SK-MEL-5 (cell line): ENCODE results near the gene IKBKG. TPM values are rescaled to one million over a fixed set of nuclear protein-coding genes. Genes with fewer than 3 reads are reported as not detected.
"Not testable (repeated sequence)": the region's sequence is repeated elsewhere in the genome, so short reads cannot be mapped to it uniquely, and the experiment has no call there.

Source experiments
- DNase-seq: peaks from one replicate; pipeline ENCODE4 v3.0.0-alpha.2; 2016; ENCODE audit warnings: low read depth, low spot score
- in situ Hi-C: cut with HindIII; loops from 2 replicates; pipeline ENCODE4 v1.10.0; 2016; ENCODE audit warnings: low sequenced_read_pairs, high pct_unique_total_duplicates, low pct_unique_long_range_greater_than_20kb
- polyA plus RNA-seq, 2 experiments: library from polyadenylated mRNA; depleted of rRNA; stranded (reverse); fragments of >200 nt; gene quantifications; 2 replicates each; pipeline ENCODE4 v1.2.3, GENCODE V29; 2015
- total RNA-seq: library from RNA; depleted of rRNA; stranded (reverse); fragments of >200 nt; shearing (Covaris generic); gene quantifications from 2 replicates; pipeline ENCODE4 v1.2.3, GENCODE V29; 2014; rRNA removed

The IKBKG gene, protein sequence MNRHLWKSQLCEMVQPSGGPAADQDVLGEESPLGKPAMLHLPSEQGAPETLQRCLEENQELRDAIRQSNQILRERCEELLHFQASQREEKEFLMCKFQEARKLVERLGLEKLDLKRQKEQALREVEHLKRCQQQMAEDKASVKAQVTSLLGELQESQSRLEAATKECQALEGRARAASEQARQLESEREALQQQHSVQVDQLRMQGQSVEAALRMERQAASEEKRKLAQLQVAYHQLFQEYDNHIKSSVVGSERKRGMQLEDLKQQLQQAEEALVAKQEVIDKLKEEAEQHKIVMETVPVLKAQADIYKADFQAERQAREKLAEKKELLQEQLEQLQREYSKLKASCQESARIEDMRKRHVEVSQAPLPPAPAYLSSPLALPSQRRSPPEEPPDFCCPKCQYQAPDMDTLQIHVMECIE
- total RNA-seq: 12.3 and 15.0 TPM in 2 replicates
- 43.6 and 54.9 TPM in 2 replicates for polyA plus RNA-seq (2015; cell fraction: cytosol; rRNA removed)
- polyA plus RNA-seq (2015; cell fraction: nucleus; rRNA removed): 70.3 and 73.9 TPM in 2 replicates

DNA sequence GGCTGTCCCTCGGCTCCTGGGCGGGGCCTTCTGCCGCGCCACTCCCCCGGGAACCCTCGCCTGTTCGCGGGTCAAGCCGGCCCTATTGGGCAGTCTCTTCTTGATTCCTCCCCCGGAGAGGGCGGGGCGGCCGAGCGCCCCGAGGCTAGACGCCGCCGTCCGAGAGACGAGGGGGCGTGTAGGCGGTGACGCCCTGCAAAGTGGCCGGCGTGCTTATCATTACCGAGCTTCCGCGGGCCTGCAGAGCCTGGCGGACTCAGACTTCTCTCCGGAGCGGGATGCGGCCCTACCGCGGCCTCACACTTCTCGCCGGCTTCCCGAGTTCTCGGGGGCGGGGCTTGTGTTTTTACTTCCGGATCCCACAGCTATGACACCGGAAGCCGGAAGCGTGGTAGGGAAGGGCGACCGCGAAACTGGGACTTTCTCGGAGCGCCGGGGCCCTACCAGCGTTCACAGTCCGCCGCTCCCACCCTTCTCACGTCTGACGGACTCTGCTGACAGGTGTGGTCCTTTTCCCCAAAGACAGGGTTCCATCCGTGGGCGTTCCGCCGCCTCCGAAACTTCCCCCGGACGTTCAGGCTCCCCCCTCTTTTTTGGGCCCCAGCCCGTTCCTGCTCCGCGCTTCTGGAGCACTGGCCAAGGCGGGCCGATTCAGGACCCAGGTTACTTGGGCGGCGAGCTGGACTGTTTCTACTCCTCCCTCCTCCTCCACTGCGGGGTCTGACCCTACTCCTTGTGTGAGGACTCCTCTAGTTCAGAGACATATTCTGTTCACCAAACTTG is at the start of gene IKBKG:
Gene IKBKG, plus strand, starts transcription at position 376 of the 783 bp plus-strand sequence. CDS start 4,383 bp downstream, outside the sequence.
- in situ Hi-C loops: no loop called here
- DNase-seq: peak; percentile 86

- in situ Hi-C loops, DNase-seq: not testable (repeated sequence)
Observed at GRCh38 chrX:154501423-154501822, 46.0 kb upstream of the IKBKG start.

DNA sequence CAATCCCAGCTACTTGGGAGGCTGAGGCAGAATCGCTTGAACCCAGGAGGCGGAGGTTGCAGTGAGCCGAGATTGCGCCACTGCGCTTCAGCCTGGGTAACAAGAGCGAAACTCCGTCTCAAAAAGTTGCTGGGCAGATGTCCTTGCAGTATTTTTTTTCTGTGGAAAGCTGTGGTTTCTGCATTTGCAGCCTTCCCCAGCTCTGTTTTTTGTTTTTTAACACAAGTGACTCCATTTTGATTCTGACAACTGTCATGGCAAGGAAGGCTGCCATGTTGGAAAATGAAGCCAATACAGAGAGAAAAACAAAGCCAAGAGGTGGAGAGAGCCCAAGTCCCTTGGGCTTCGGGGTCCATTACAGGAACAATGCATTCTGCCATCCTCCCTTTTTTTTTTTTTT is 45.3 kb upstream of the IKBKG start:
- no peak for DNase-seq
- in situ Hi-C loops: no loop called here

- in situ Hi-C loops: no loop called here
Observed at GRCh38 chrX:154502989-154503388, 44.4 kb upstream of the IKBKG start.

GRCh38 chrX:154505734-154506133 is 41.7 kb upstream of the IKBKG start:
- in situ Hi-C loops: no loop called here
- no peak for DNase-seq

More at GRCh38 chrX:154502989-154503388, 44.4 kb upstream of the IKBKG start:
- DNase-seq: no peak

GRCh38 chrX:154506483-154507332 is 40.7 kb upstream of the IKBKG start:
- no peak for DNase-seq
- in situ Hi-C loops: no loop called here

- in situ Hi-C loops: no loop called here
- DNase-seq: no peak
Observed at GRCh38 chrX:154507673-154508383, 39.6 kb upstream of the IKBKG start.

GRCh38 chrX:154508384-154508745 is 39.1 kb upstream of the IKBKG start:
- in situ Hi-C loops: no loop called here
- no peak for DNase-seq

DNA sequence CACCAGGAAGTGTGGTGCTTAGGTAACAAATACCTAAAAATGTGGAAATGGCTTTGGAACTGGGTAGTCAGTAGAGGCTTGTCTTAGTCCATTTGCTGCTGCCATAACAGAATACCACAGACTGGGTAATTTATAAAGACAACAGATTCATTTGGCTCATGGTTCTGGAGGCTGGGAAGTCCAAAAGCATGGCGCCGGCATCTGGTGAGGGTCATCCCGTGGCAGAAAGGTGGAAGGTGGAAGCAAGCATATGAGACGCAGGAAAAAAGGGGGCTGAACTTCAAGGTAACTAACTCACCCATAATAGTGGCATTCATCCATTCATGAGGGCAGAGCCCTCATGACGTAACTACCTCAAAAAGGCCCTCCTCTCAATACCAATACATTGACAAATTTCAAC is 38.0 kb upstream of the IKBKG start:
- in situ Hi-C loops: no loop called here
- DNase-seq: no peak

DNA sequence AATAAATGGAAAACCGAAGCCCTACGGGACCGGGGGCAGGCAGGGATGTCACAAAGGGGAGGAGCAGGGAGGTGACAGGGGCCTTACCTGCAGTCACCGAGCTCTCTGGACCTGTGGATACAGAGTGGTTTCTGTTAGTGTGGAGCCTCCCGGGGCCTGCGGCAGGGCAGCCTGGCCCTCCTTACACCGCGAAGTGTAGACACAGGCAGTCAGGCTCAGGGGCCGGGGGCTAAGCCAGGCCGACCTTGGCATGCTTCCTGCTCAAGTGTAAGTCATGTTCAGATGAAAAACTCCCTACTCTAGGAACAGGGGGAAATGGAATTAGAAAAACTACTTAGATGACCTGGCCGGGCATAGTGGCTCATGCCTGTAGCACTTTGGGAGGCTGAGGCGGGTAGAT is 35.7 kb upstream of the IKBKG start:
- in situ Hi-C loops: no loop called here

DNA sequence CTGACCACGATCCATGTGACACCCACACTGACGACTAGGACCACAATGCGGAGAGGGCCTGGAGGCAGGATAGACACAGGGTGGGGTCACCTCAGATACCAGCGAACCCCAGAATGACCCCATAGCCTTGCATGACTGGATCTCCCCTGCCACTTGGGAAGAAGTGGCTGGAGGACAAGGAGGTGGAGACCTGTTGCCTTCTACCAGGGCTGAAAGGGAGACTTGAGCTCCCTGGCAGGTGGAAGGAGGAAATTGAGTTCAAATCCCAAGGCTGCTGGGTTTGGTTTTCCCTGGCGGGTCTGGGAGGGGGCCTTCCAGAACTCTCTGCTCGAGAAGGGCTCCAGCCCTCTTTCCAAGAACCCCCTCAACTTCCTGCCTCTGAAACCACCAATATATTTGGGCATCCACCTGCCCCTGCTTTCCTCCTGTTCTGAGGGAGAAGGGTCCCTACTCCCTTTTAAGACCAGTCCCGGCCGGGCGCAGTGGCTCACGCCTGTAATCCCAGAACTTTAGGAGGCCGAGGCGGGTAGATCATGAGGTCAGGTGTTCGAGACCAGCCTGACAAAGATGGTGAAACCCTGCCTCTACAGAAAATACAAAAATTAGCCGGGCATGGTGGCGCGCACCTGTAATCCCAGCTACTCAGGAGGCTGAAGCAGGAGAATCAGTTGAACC is 34.4 kb upstream of the IKBKG start:
- in situ Hi-C loops: no loop called here
- DNase-seq: no peak

More for the DNA sequence above, 35.7 kb upstream of the IKBKG start:
- DNase-seq: no peak

DNA sequence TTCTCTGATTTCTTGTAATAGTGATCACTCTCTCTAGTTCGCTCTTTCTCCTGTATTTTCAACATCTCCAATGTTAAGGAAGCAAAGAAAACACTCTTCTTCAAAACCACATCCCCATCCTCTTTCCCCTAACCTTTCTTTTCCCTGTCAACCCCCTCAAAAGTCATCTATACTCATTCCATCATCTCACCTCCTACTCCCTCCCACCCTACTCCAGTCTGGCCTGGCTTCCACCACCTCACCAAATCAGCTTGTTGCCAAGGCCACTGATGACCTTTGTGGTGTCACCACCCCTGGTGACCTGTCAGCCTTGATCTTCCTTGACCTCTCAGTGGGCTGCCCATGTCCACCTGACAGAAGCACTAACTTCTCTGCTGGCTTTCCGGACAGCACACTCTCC is 33.7 kb upstream of the IKBKG start:
- DNase-seq: no peak
- in situ Hi-C loops: no loop called here

GRCh38 chrX:154515090-154515965 is 32.1 kb upstream of the IKBKG start:
- in situ Hi-C loops: no loop called here
- no peak for DNase-seq

DNA sequence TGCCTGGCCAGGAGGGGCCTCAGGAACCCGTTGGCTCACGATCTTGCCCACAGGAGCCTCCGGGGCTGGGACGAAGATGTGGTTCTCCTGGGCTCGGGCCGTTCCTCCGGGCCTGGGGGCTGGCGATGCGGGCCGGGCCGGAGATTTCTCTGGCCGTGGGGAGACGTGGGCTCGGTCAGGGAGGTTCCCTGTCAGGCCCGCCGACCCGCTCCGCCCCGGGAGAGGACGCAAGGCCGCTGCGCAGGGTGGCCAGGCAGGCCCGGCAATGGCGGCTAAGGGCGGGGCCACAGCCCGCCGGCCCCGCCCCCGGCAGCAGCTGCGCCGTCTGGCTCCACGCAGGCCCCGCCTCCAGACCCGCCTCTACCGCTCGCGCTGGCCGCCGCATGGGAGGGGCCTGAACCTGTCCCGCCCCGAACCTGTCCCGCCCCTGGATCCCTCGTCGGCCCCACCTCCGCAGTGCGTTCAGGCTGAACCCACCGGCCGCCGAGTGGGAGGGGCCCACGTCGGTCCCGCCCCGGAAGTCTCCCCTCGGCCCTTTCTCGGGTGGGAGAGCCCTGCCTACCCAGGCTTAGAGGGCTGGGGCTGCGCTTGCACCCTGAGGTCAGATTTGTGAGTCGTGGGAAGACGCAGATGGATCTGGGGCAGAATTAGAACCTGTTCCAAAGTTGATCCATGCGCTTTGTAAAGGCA is 31.3 kb upstream of the IKBKG start, which contains the start of gene FAM3A:
Gene FAM3A, minus strand, starts transcription at position 267 of the 690 bp plus-strand sequence. CDS start 460 bp downstream, outside the sequence.
- in situ Hi-C loops: no loop called here
- DNase-seq: peak; percentile 82

- DNase-seq: no peak
- in situ Hi-C loops: no loop called here
Observed at GRCh38 chrX:154516656-154517100, 30.7 kb upstream of the IKBKG start.
